Measurements from ENCODE around the gene EXOSC2. TPM values are rescaled to one million over a fixed set of nuclear protein-coding genes. Genes with fewer than 3 reads are reported as not detected.

Gene EXOSC2
- total and polyA plus RNA-seq, 2 of the 4 experiments (the other 2 are of a cell fraction): 27.0 to 48.6 TPM

GRCh38 chr9:130663258-130663976 is 30.2 kb upstream of the EXOSC2 start:
- POLR2A ChIA-PET (ENCODE audit: unreplicated experiment): no interaction called here
- no peak overlapping the region for H4K8ac ChIP-seq (ENCODE audit: low read depth in 2 of 2, low read length in 2 of 2)
- no TSS peak for BruUV-seq (replicated peaks)
- H3K4ac ChIP-seq (ENCODE audit: low read depth, low read length): no peak overlapping the region
- no peak overlapping the region for H4K5ac ChIP-seq (ENCODE audit: low read depth, low read length)
- H4K20me1 ChIP-seq (ENCODE audit: insufficient read depth, low read length): peaks cover 6% of the 10 kb centered on the region; the same call in 1 of the 2 replicates
- in situ Hi-C loops (cut with MboI; ENCODE audit: low sequenced_read_pairs): loop anchor here (25.0 kb wide), 1 partner anchor 551 kb away; no protein-coding TSS in a partner anchor
- no peak overlapping the region for H2BK120ac ChIP-seq (ENCODE audit: low read depth, low read length)
- TF ChIP-seq RFX5 (IDR thresholded peaks at IDR 0.05; ENCODE audit: low read depth, low read length): no peak
- TF ChIP-seq, protein P1, sequence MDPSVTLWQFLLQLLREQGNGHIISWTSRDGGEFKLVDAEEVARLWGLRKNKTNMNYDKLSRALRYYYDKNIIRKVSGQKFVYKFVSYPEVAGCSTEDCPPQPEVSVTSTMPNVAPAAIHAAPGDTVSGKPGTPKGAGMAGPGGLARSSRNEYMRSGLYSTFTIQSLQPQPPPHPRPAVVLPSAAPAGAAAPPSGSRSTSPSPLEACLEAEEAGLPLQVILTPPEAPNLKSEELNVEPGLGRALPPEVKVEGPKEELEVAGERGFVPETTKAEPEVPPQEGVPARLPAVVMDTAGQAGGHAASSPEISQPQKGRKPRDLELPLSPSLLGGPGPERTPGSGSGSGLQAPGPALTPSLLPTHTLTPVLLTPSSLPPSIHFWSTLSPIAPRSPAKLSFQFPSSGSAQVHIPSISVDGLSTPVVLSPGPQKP (IDR thresholded peaks at IDR 0.05; ENCODE audit: borderline replicate concordance, low read depth, low read length): no peak
- H3K9me3 ChIP-seq (ENCODE audit: control insufficient read depth, insufficient read depth, low read length): peaks cover 5% of the 10 kb centered on the region; the same call in 1 of the 2 replicates
- H2BK20ac ChIP-seq (ENCODE audit: low read depth, low read length): no peak overlapping the region
- no peak overlapping the region for H3K4me3 ChIP-seq (ENCODE audit: insufficient read depth, low read depth, low read length)
- no peak overlapping the region for H3K18ac ChIP-seq (ENCODE audit: low read depth, low read length)
- H3K27ac ChIP-seq (ENCODE audit: insufficient read depth, low read length): no peak overlapping the region
- no peaks in the 10 kb centered on the region for H3K36me3 ChIP-seq (ENCODE audit: control insufficient read depth, insufficient read depth, low read length)
- DNase-seq (no peak), ATAC-seq (ENCODE audit: low read depth) (peak; percentile 53)
- H2BK5ac ChIP-seq (ENCODE audit: low read depth, low read length, poor library complexity, severe bottlenecking): no peak overlapping the region
- H3K4me1 ChIP-seq (ENCODE audit: control insufficient read depth, insufficient read depth, low read length): no peaks in the 10 kb centered on the region; the same call in 1 of the 2 replicates
- no peak overlapping the region for H2BK15ac ChIP-seq (ENCODE audit: low read depth, low read length)
- no peak overlapping the region for H3K9ac ChIP-seq (ENCODE audit: low read depth, low read length)
- no peak overlapping the region for H4K91ac ChIP-seq (ENCODE audit: insufficient read depth, low read depth, low read length)
- no peak overlapping the region for H3K23ac ChIP-seq (ENCODE audit: low read depth, low read length)
- intact Hi-C loops (cut with micrococcal nuclease): no loop called here
- WGBS, 2 experiments (ENCODE audit: extremely low coverage in 2 of 2, insufficient read length in 1 of 2): 3% methylated on average over 40 of the region's 65 CpGs; no CpG with 5 or more reads in 1 of the 2 experiments
- H3K79me1 ChIP-seq (ENCODE audit: low read depth in 1 of 2, low read length in 2 of 2): no peaks in the 10 kb centered on the region
- H3K14ac ChIP-seq (replicated peaks; ENCODE audit: low read depth, low read length): no peak overlapping the region
- H3K9me1 ChIP-seq (ENCODE audit: insufficient read depth, low read length): no peaks in the 10 kb centered on the region
- no peak overlapping the region for H2AK9ac ChIP-seq (replicated peaks; ENCODE audit: low read depth, low read length, poor library complexity)
- H3K56ac ChIP-seq (ENCODE audit: extremely low read depth, insufficient read depth, low read length): no peak overlapping the region
- peaks cover 98% of the 10 kb centered on the region for H3K27me3 ChIP-seq (ENCODE audit: control insufficient read depth, insufficient read depth, low read length)
- CTCF ChIA-PET: no interaction called here
- no peak overlapping the region for H3K4me2 ChIP-seq (ENCODE audit: low read depth, low read length)
- H2AFZ ChIP-seq (replicated peaks; ENCODE audit: low read length, poor library complexity): peak overlapping the region; percentile 61
- dilution Hi-C loops (cut with HindIII; ENCODE audit: low sequenced_read_pairs, unreplicated experiment): no loop called here
- no peak overlapping the region for H2AK5ac ChIP-seq (ENCODE audit: low read depth, low read length)
